GM23248 (cell line): ENCODE measurements around the gene ID1. TPM values are rescaled to one million over a fixed set of nuclear protein-coding genes. Genes with fewer than 3 reads are reported as not detected.

Experiments
- DNase-seq: peaks from one replicate; pipeline ENCODE4 v3.0.0-alpha.2; 2015
- H2AFZ ChIP-seq: fragments of 200-600 bp; sonication (generic); 2 replicates; pipeline ENCODE4 v1.6.1; 2016; ENCODE audit warnings: antibody characterized with exemption
- H3F3A ChIP-seq: fragments of 200-600 bp; sonication (generic); 2 replicates; pipeline ENCODE4 v1.6.1; 2016; ENCODE audit warnings: mild to moderate bottlenecking, antibody characterized with exemption, mixed run types; ENCODE audit not compliant: insufficient read depth
- H3K27ac ChIP-seq: fragments of 200-600 bp; sonication (generic); 2 replicates; pipeline ENCODE4 v1.5.1; 2016; ENCODE audit warnings: mild to moderate bottlenecking
- H3K27me3 ChIP-seq: fragments of 200-600 bp; sonication (generic); replicated peaks from 2 replicates; pipeline ENCODE4 v1.6.1; 2016; ENCODE audit warnings: mild to moderate bottlenecking; ENCODE audit not compliant: insufficient read depth
- H3K36me3 ChIP-seq: fragments of 200-600 bp; sonication (generic); 2 replicates; pipeline ENCODE4 v1.6.1; 2016; ENCODE audit warnings: low read depth, mild to moderate bottlenecking
- H3K4me1 ChIP-seq: fragments of 200-600 bp; sonication (generic); 2 replicates; pipeline ENCODE4 v1.6.1; 2016; ENCODE audit warnings: mild to moderate bottlenecking; ENCODE audit not compliant: insufficient read depth
- H3K4me2 ChIP-seq: fragments of 200-600 bp; sonication (generic); one replicate; pipeline ENCODE4 v1.6.1; 2016; ENCODE audit warnings: mild to moderate bottlenecking; ENCODE audit not compliant: unreplicated experiment
- H3K4me3 ChIP-seq: fragments of 200-600 bp; sonication (generic); 2 replicates; pipeline ENCODE4 v1.5.1; 2016; ENCODE audit warnings: mild to moderate bottlenecking
- H3K79me2 ChIP-seq: fragments of 200-600 bp; sonication (generic); 2 replicates; pipeline ENCODE4 v1.6.1; 2016; ENCODE audit warnings: mild to moderate bottlenecking; ENCODE audit not compliant: insufficient read depth
- H3K9ac ChIP-seq: fragments of 200-600 bp; sonication (generic); 2 replicates; pipeline ENCODE4 v1.6.1; 2016; ENCODE audit warnings: mild to moderate bottlenecking
- H3K9me2 ChIP-seq: fragments of 200-600 bp; sonication (generic); 2 replicates; pipeline ENCODE4 v1.6.1; 2016; ENCODE audit warnings: mixed run types, mild to moderate bottlenecking, moderate library complexity; ENCODE audit not compliant: insufficient read depth
- H3K9me3 ChIP-seq: fragments of 200-600 bp; sonication (generic); one replicate; pipeline ENCODE4 v1.6.1; 2017; ENCODE audit warnings: low read depth
- H4K20me1 ChIP-seq: fragments of 200-600 bp; sonication (generic); 2 replicates; pipeline ENCODE4 v1.6.0; 2016; ENCODE audit not compliant: insufficient read depth
- EZH2 ChIP-seq: fragments of 200-600 bp; sonication (generic); IDR thresholded peaks from 2 replicates; pipeline ENCODE4 v1.6.1; 2018; ENCODE audit warnings: antibody characterized with exemption, mild to moderate bottlenecking; ENCODE audit not compliant: insufficient read depth, poor library complexity, severe bottlenecking
- EZH2phosphoT487 ChIP-seq: fragments of 200-600 bp; sonication (generic); IDR thresholded peaks from 2 replicates; pipeline ENCODE4 v1.6.1; 2018; ENCODE audit warnings: antibody characterized with exemption, moderate library complexity, mild to moderate bottlenecking, low read depth; ENCODE audit not compliant: insufficient read depth
- WGBS, 2 experiments: methylation state at CpG; one replicate each; pipeline ENCODE4 v1.1.6; 2015 to 2017; ENCODE audit warnings: low lambda C conversion rate in 2 of 2, low coverage in 1 of 2; ENCODE audit errors: missing lambda C conversion rate in 2 of 2; 5-methylcytosine and 5-hydroxymethylcytosine counted together
- in situ Hi-C: fragments of 300-500 bp; cut with MboI; formaldehyde crosslinking; loops from 2 replicates; pipeline ENCODE4 v1.15.0; 2020
- polyA plus RNA-seq: library from polyadenylated mRNA; unstranded; fragments of >200 nt; fragmentation: Nextera tagmentation; extraction: Ambion mirVana; gene quantifications from 2 replicates; pipeline ENCODE4 v1.2.1, GENCODE V29; 2016
- total RNA-seq: library from RNA; depleted of rRNA; stranded (reverse); fragments of >200 nt; shearing (Covaris generic); gene quantifications from 2 replicates; pipeline ENCODE4 v1.2.3, GENCODE V29; 2014

Gene ID1
- total and polyA plus RNA-seq, 2 experiments from 2014 or later, result 248 to 780 TPM

GRCh38 chr20:31560746-31561598, 44.1 kb upstream of the ID1 start:
- 13 to 16% methylated on average over 7 of the region's 7 CpGs for WGBS, 2 experiments
- no peaks in the 10 kb centered on the region for H4K20me1 ChIP-seq

DNA sequence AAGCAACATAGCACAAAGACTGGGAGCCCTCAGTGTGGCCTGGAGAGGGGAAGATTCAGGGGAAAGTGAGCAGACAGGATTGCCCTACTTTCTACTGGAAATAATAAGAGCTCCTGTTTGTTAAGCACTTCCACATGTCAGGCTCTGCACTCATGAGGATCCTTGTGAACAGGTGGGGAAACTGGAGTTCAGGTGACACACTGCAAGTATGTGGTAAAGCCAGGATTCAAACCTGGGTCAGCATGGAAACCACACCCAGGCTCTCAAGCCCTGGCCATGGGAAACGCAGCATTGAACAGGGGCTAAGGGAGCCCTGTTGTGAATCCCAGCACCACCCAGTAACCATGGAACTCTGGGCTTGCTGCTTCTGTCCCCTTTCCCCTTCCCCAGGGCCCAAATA, 42.8 kb upstream of the ID1 start:
- Histone ChIP-seq H3F3A (peaks cover 72% of the 10 kb centered on the region), H3K36me3 (peaks cover 25% of the 10 kb centered on the region), H3K4me3 (no peak overlapping the region), H3K79me2 (peaks cover 16% of the 10 kb centered on the region; the same call in 1 of the 2 replicates), H3K9me3 (no peaks in the 10 kb centered on the region), H3K27ac (peak overlapping the region; percentile 99), H3K27me3 (no peaks in the 10 kb centered on the region), H3K4me2 (no peak overlapping the region), H3K4me1 (peaks cover 31% of the 10 kb centered on the region), H4K20me1 (no peaks in the 10 kb centered on the region), H3K9me2 (no peaks in the 10 kb centered on the region), H2AFZ (no peak overlapping the region), H3K9ac (peak overlapping the region; percentile 89)
- DNase-seq, result no peak
- TF ChIP-seq EZH2 (no peak), EZH2phosphoT487 (no peak)
- in situ Hi-C loops, result no loop called here
- 13 to 20% methylated on average over 1 of the region's 1 CpG for WGBS, 2 experiments

More at GRCh38 chr20:31560746-31561598, 44.1 kb upstream of the ID1 start:
- in situ Hi-C loops, result no loop called here
- H3K4me3 ChIP-seq, result 0 out of 2 replicates have a peak overlapping the region, but pooled peaks have one; percentile 13
- H3K27me3 ChIP-seq, result no peaks in the 10 kb centered on the region
- peaks cover 74% of the 10 kb centered on the region for H3F3A ChIP-seq
- TF ChIP-seq EZH2phosphoT487, result no peak
- TF ChIP-seq EZH2, result no peak
- peak overlapping the region; percentile 64 for H3K4me2 ChIP-seq
- H3K79me2 ChIP-seq, result peaks cover 16% of the 10 kb centered on the region; the same call in 1 of the 2 replicates
- peak; percentile 98 for DNase-seq
- H3K27ac ChIP-seq, result peak overlapping the region; percentile 99
- H3K9me2 ChIP-seq, result no peaks in the 10 kb centered on the region
- H3K36me3 ChIP-seq, result peaks cover 25% of the 10 kb centered on the region
- H3K9me3 ChIP-seq, result no peaks in the 10 kb centered on the region
- H3K4me1 ChIP-seq, result peaks cover 31% of the 10 kb centered on the region
- H3K9ac ChIP-seq, result peak overlapping the region; percentile 89
- H2AFZ ChIP-seq, result no peak overlapping the region

- Histone ChIP-seq H3K4me3 (no peak overlapping the region), H3K36me3 (peaks cover 25% of the 10 kb centered on the region), H3K9ac (no peak overlapping the region), H3K4me2 (no peak overlapping the region), H3K9me3 (no peaks in the 10 kb centered on the region), H3K4me1 (peaks cover 37% of the 10 kb centered on the region), H3K79me2 (peaks cover 16% of the 10 kb centered on the region; the same call in 1 of the 2 replicates), H4K20me1 (no peaks in the 10 kb centered on the region), H3K27ac (no peak overlapping the region), H3K27me3 (no peaks in the 10 kb centered on the region), H3F3A (peaks cover 69% of the 10 kb centered on the region), H2AFZ (no peak overlapping the region), H3K9me2 (no peaks in the 10 kb centered on the region)
- 93 to 97% methylated on average over 6 of the region's 6 CpGs for WGBS, 2 experiments
- no peak for DNase-seq
- in situ Hi-C loops, result no loop called here
- TF ChIP-seq EZH2 (no peak), EZH2phosphoT487 (no peak)
Observed at GRCh38 chr20:31564284-31564683, 40.8 kb upstream of the ID1 start.

GRCh38 chr20:31565699-31566318, 39.3 kb upstream of the ID1 start:
- Histone ChIP-seq H3K27me3 (no peaks in the 10 kb centered on the region), H3K4me2 (no peak overlapping the region), H4K20me1 (no peaks in the 10 kb centered on the region), H3K4me1 (peaks cover 40% of the 10 kb centered on the region), H3K79me2 (peaks cover 16% of the 10 kb centered on the region; the same call in 1 of the 2 replicates), H3K4me3 (no peak overlapping the region), H3K27ac (0 out of 2 replicates have a peak overlapping the region, but pooled peaks have one; percentile 7), H3F3A (peaks cover 66% of the 10 kb centered on the region), H2AFZ (no peak overlapping the region), H3K9me3 (no peaks in the 10 kb centered on the region), H3K9ac (no peak overlapping the region), H3K9me2 (no peaks in the 10 kb centered on the region), H3K36me3 (peaks cover 25% of the 10 kb centered on the region)
- no peak for DNase-seq
- 81 to 84% methylated on average over 6 of the region's 6 CpGs for WGBS, 2 experiments
- in situ Hi-C loops, result loop anchor here (5.0 kb wide), 1 partner anchor 46 kb away; no protein-coding TSS in a partner anchor
- TF ChIP-seq EZH2, result no peak
- no peak for TF ChIP-seq EZH2phosphoT487
